Stomach smooth muscle (tissue), 2 donors: ENCODE data around the gene SOCS1.

Source experiments
- H3K27ac ChIP-seq: one replicate; pipeline ENCODE4 v1.7.0; 2013; ENCODE audit warnings: mild to moderate bottlenecking, low read length, inconsistent platforms
- H3K27me3 ChIP-seq, 2 donors: one replicate each; pipeline ENCODE4 v1.7.0; 2013; ENCODE audit warnings: low read length in 2 of 2; ENCODE audit not compliant: insufficient read depth in 2 of 2, control insufficient read depth in 1 of 2
- H3K36me3 ChIP-seq, 2 donors: one replicate each; pipeline ENCODE4 v1.7.0; 2013; ENCODE audit warnings: low read length in 2 of 2; ENCODE audit not compliant: control insufficient read depth in 2 of 2, insufficient read depth in 2 of 2
- H3K4me1 ChIP-seq: one replicate; pipeline ENCODE4 v1.7.0; 2013; ENCODE audit warnings: low read length; ENCODE audit not compliant: control insufficient read depth, insufficient read depth
- H3K4me3 ChIP-seq, 2 donors: one replicate each; pipeline ENCODE4 v1.7.0; 2013; ENCODE audit warnings: low read length in 2 of 2
- H3K9ac ChIP-seq, 2 donors: one replicate each; pipeline ENCODE4 v1.7.0; 2013; ENCODE audit warnings: low read length in 2 of 2, mild to moderate bottlenecking in 1 of 2
- H3K9me3 ChIP-seq, 2 donors: one replicate each; pipeline ENCODE4 v1.7.0; 2013; ENCODE audit warnings: low read length in 2 of 2; ENCODE audit not compliant: control insufficient read depth in 2 of 2
- donor health status: healthy.
- donor health status: Pancreatic carcinoma.

SOCS1 gene

GRCh38 chr16:11280616-11281522, 24.9 kb upstream of the SOCS1 start, which contains the start of gene PRM1:
Gene PRM1, minus strand, starts transcription at chr16:11281330. Its CDS starts 92 bp downstream, at chr16:11281238.
- no peak within 1 kb of the TSS for H3K4me3 ChIP-seq
- no peaks in the 10 kb centered on the region for H3K27me3 ChIP-seq
- no peaks in the 10 kb centered on the region for H3K4me1 ChIP-seq
- no peaks in the 10 kb centered on the region for H3K36me3 ChIP-seq
- H3K9me3 ChIP-seq: no peaks in the 10 kb centered on the region
- no peak within 1 kb of the TSS for H3K9ac ChIP-seq
- no peak within 1 kb of the TSS for H3K27ac ChIP-seq

- Histone ChIP-seq H3K27ac (no peak overlapping the region), H3K27me3 (no peaks in the 10 kb centered on the region)
These were observed 23.0 kb upstream of the SOCS1 start for GRCh38 chr16:11278681-11279628.

GRCh38 chr16:11277607-11278337, 21.8 kb upstream of the SOCS1 start:
- H3K4me3 ChIP-seq: no peak overlapping the region
- no peaks in the 10 kb centered on the region for H3K4me1 ChIP-seq
- no peak overlapping the region for H3K9ac ChIP-seq
- H3K9me3 ChIP-seq: no peaks in the 10 kb centered on the region
- H3K36me3 ChIP-seq: no peaks in the 10 kb centered on the region
- H3K27me3 ChIP-seq: no peaks in the 10 kb centered on the region
- no peak overlapping the region for H3K27ac ChIP-seq

More at GRCh38 chr16:11278681-11279628, 23.0 kb upstream of the SOCS1 start:
- Histone ChIP-seq H3K4me3 (no peak overlapping the region), H3K9ac (no peak overlapping the region), H3K9me3 (no peaks in the 10 kb centered on the region), H3K4me1 (no peaks in the 10 kb centered on the region), H3K36me3 (no peaks in the 10 kb centered on the region)

- Histone ChIP-seq H3K4me1 (no peaks in the 10 kb centered on the region), H3K9ac (no peak overlapping the region), H3K4me3 (no peak overlapping the region), H3K36me3 (no peaks in the 10 kb centered on the region), H3K27me3 (no peaks in the 10 kb centered on the region), H3K9me3 (no peaks in the 10 kb centered on the region), H3K27ac (no peak overlapping the region)
These were observed 21.0 kb upstream of the SOCS1 start for GRCh38 chr16:11276896-11277593.

- Histone ChIP-seq H3K27ac (no peak within 1 kb of the TSS), H3K9me3 (no peaks in the 10 kb centered on the region), H3K4me3 (no peak within 1 kb of the TSS), H3K27me3 (no peaks in the 10 kb centered on the region), H3K9ac (no peak within 1 kb of the TSS), H3K4me1 (no peaks in the 10 kb centered on the region), H3K36me3 (no peaks in the 10 kb centered on the region)
These were observed 20.3 kb upstream of the SOCS1 start, which contains the start of gene PRM2 for GRCh38 chr16:11276143-11276895. Gene PRM2, minus strand, starts transcription at chr16:11276480. Its CDS starts 110 bp downstream, at chr16:11276370.

- Histone ChIP-seq H3K4me1 (no peaks in the 10 kb centered on the region), H3K27ac (no peak overlapping the region)
These were observed 19.0 kb upstream of the SOCS1 start for GRCh38 chr16:11274964-11275363.

DNA sequence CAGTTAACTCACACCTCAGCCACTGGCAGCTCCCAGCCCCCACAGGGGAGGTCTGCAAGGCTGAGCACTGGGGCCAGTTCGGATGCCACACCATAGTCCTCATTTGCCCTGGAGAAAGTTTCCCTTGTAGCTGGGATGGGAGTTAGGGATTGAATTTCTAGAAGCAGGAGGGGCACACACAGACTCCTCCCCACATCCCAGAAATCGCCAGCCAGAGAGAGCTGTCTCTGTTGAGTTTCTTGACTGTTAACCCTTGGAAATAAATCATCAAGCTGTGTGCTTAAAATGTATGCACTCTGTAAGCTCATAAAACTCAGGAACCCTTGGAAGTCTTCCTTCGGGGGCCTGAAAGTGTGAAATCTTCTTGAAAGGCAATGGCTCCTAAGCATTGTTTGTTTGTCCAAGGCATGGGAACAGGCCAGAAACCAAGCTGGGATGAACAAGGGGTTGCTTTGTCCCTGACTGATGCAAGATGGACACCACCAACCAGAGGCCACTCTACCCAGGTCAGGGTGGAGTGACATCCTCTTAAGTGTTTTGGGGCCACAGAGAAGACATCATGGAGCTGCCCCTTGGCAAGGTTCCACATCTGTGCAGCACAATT, 17.8 kb upstream of the SOCS1 start:
- Histone ChIP-seq H3K4me1 (no peaks in the 10 kb centered on the region), H3K36me3 (no peaks in the 10 kb centered on the region), H3K27ac (no peak overlapping the region), H3K4me3 (no peak overlapping the region), H3K9me3 (no peaks in the 10 kb centered on the region), H3K9ac (no peak overlapping the region), H3K27me3 (no peaks in the 10 kb centered on the region)

More at GRCh38 chr16:11274964-11275363, 19.0 kb upstream of the SOCS1 start:
- H3K27me3 ChIP-seq: no peaks in the 10 kb centered on the region
- no peak overlapping the region for H3K9ac ChIP-seq
- H3K36me3 ChIP-seq: no peaks in the 10 kb centered on the region
- no peak overlapping the region for H3K4me3 ChIP-seq
- H3K9me3 ChIP-seq: no peaks in the 10 kb centered on the region

- no peaks in the 10 kb centered on the region for H3K36me3 ChIP-seq
- no peak within 1 kb of the TSS for H3K4me3 ChIP-seq
- no peak within 1 kb of the TSS for H3K27ac ChIP-seq
- H3K4me1 ChIP-seq: no peaks in the 10 kb centered on the region
- no peaks in the 10 kb centered on the region for H3K9me3 ChIP-seq
- no peaks in the 10 kb centered on the region for H3K27me3 ChIP-seq
- H3K9ac ChIP-seq: no peak within 1 kb of the TSS
These were observed 17.1 kb upstream of the SOCS1 start, which contains the start of gene PRM3 for GRCh38 chr16:11272921-11273720. Gene PRM3, minus strand, starts transcription at chr16:11273629. Its CDS starts 34 bp downstream, at chr16:11273595.
